ENCODE results near the gene RNF166. TPM values are rescaled to one million over a fixed set of nuclear protein-coding genes. Genes with fewer than 3 reads are reported as not detected.

The RNF166 gene
- total and polyA plus RNA-seq, 2 of the 13 experiments (the other 11 are each of a cell fraction or from before 2014, with no cell fraction given): 21.4 to 23.0 TPM

- no peak overlapping the region for H2AFZ ChIP-seq (ENCODE audit: low read length)
- no peak overlapping the region for H3K4me2 ChIP-seq (ENCODE audit: low read depth, low read length)
- in situ Hi-C loops (cut with HindIII; ENCODE audit: extremely low pct_ligation_motif_present, low pct_unique_long_range_greater_than_20kb): no loop called here
- H3K9ac ChIP-seq (ENCODE audit: insufficient read depth, low read depth, low read length): no peak overlapping the region
- POLR2A ChIA-PET: interaction anchor here (1.1 kb wide), 1 partner anchor 11 kb away, joined by 3 read pairs; no protein-coding TSS in a partner anchor
- H3K4me1 ChIP-seq (ENCODE audit: insufficient read depth, low read length): no peaks in the 10 kb centered on the region
- FAIRE-seq (no peak), ATAC-seq (no peak), DNase-seq (ENCODE audit: low spot score) (no peak)
- no peaks in the 10 kb centered on the region for H3K9me3 ChIP-seq (ENCODE audit: low read length)
- intact Hi-C loops (cut with micrococcal nuclease; ENCODE audit: unreplicated experiment): no loop called here
- H3K4me3 ChIP-seq (replicated peaks in 1 of 3; ENCODE audit: insufficient read depth in 1 of 3, low read depth in 2 of 3, low read length in 3 of 3): no peak overlapping the region
- no peaks in the 10 kb centered on the region for H4K20me1 ChIP-seq (ENCODE audit: insufficient read depth, low read length)
- H3K27me3 ChIP-seq (ENCODE audit: control insufficient read depth in 1 of 2, insufficient read depth in 2 of 2, low read length in 2 of 2): no peaks in the 10 kb centered on the region
- BruUV-seq (replicated peaks): no TSS peak
- CTCF ChIA-PET (ENCODE audit: low intra/inter-chr PET ratio, low total read pairs): no interaction called here
- H3K79me2 ChIP-seq (ENCODE audit: insufficient read depth, low read length): peaks cover 7% of the 10 kb centered on the region
- peaks cover 2 to 12% of the 10 kb centered on the region in 2 experiments; a peak in 3 of 5 replicates for H3K36me3 ChIP-seq (replicated peaks in 1 of 2; ENCODE audit: control insufficient read depth in 1 of 2, insufficient read depth in 2 of 2, low read length in 2 of 2)
- H3K27ac ChIP-seq (ENCODE audit: extremely low read length, insufficient read depth, low read length): no peak overlapping the region
- TF ChIP-seq ZBTB33 (CRISPR knock-in tag; IDR thresholded peaks at IDR 0.05) (peak; percentile 51), ZNF124 (CRISPR knock-in tag; IDR thresholded peaks at IDR 0.05) (no peak), AGO2 (optimal IDR thresholded peaks at IDR 0.05; ENCODE audit: low read depth, low read length) (peak; percentile 36)
- 99% methylated on average over 20 of the region's 26 CpGs for WGBS (ENCODE audit: low lambda C conversion rate)
Measured at GRCh38 chr16:88749358-88749757, 43.1 kb upstream of the RNF166 start.

- 85% methylated on average over 7 of the region's 12 CpGs for WGBS (ENCODE audit: low lambda C conversion rate)
- no peak for ATAC-seq
- H4K20me1 ChIP-seq (ENCODE audit: insufficient read depth, low read length): peaks cover 4% of the 10 kb centered on the region
- no peaks in the 10 kb centered on the region for H3K9me3 ChIP-seq (ENCODE audit: low read length)
- peaks cover 5 to 13% of the 10 kb centered on the region in 2 experiments; a peak in 4 of 5 replicates for H3K36me3 ChIP-seq (replicated peaks in 1 of 2; ENCODE audit: control insufficient read depth in 1 of 2, insufficient read depth in 2 of 2, low read length in 2 of 2)
- CTCF ChIA-PET (ENCODE audit: low intra/inter-chr PET ratio, low total read pairs): interaction anchor here (1.5 to 1.8 kb wide), 2 partner anchors 36 to 91 kb away, joined by 4 to 12 read pairs; no protein-coding TSS in a partner anchor
- in situ Hi-C loops (cut with HindIII; ENCODE audit: extremely low pct_ligation_motif_present, low pct_unique_long_range_greater_than_20kb) (no loop called here), intact Hi-C loops (cut with micrococcal nuclease; ENCODE audit: unreplicated experiment) (loop anchor here (1.0 kb wide), 1 partner anchor 23 kb away; no protein-coding TSS in a partner anchor)
- POLR2A ChIA-PET: interaction anchor here (1.1 kb wide), 1 partner anchor 12 kb away, joined by 3 read pairs; no protein-coding TSS in a partner anchor
- H2AFZ ChIP-seq (ENCODE audit: low read length): no peak overlapping the region
- no peak overlapping the region for H3K4me3 ChIP-seq (replicated peaks in 1 of 3; ENCODE audit: insufficient read depth in 1 of 3, low read depth in 2 of 3, low read length in 3 of 3)
- no peak overlapping the region for H3K9ac ChIP-seq (ENCODE audit: insufficient read depth, low read depth, low read length)
- no peak for DNase-seq (ENCODE audit: low spot score)
- no peaks in the 10 kb centered on the region; a peak in 1 of 5 replicates for H3K27me3 ChIP-seq (ENCODE audit: control insufficient read depth in 1 of 2, insufficient read depth in 2 of 2, low read length in 2 of 2)
- H3K4me1 ChIP-seq (ENCODE audit: insufficient read depth, low read length): no peaks in the 10 kb centered on the region
- no peak overlapping the region for H3K4me2 ChIP-seq (ENCODE audit: low read depth, low read length)
- no TSS peak for BruUV-seq (replicated peaks)
- no peak overlapping the region for H3K27ac ChIP-seq (ENCODE audit: extremely low read length, insufficient read depth, low read length)
- no peak for FAIRE-seq
- H3K79me2 ChIP-seq (ENCODE audit: insufficient read depth, low read length): no peaks in the 10 kb centered on the region
- TF ChIP-seq SIX4 (CRISPR knock-in tag; IDR thresholded peaks at IDR 0.05) (no peak), GPN1 (CRISPR knock-in tag; IDR thresholded peaks at IDR 0.05; ENCODE audit: borderline replicate concordance) (no peak), GATAD2A (CRISPR knock-in tag; IDR thresholded peaks at IDR 0.05) (no peak), BRCA1 (CRISPR knock-in tag; IDR thresholded peaks at IDR 0.05) (no peak), RFXANK (CRISPR knock-in tag; IDR thresholded peaks at IDR 0.05) (no peak), DMTF1 (CRISPR knock-in tag; IDR thresholded peaks at IDR 0.05) (no peak), ZFP1 (CRISPR knock-in tag; IDR thresholded peaks at IDR 0.05) (no peak), ZFP91 (CRISPR knock-in tag; IDR thresholded peaks at IDR 0.05; ENCODE audit: borderline replicate concordance) (no peak), CENPX (CRISPR knock-in tag; IDR thresholded peaks at IDR 0.05) (no peak)
Measured at GRCh38 chr16:88748364-88748763, 42.2 kb upstream of the RNF166 start.
